Parathyroid adenoma (tissue), 2 donors: Measurements from ENCODE around the gene PTGFRN.

Experiments
- H2AFZ ChIP-seq: fragments of 300-600 bp; sonication (generic); one replicate; pipeline ENCODE4 v1.7.0; 2017; ENCODE audit warnings: antibody characterized with exemption, mild to moderate bottlenecking
- H3K27ac ChIP-seq: fragments of 300-600 bp; sonication (generic); one replicate; pipeline ENCODE4 v1.7.0; 2017
- H3K27me3 ChIP-seq: fragments of 300-600 bp; sonication (generic); one replicate; pipeline ENCODE4 v1.7.0; 2017; ENCODE audit warnings: low read length; ENCODE audit not compliant: control insufficient read depth, insufficient read depth
- H3K36me3 ChIP-seq: fragments of 300-600 bp; sonication (generic); one replicate; pipeline ENCODE4 v1.7.0; 2017; ENCODE audit warnings: low read length; ENCODE audit not compliant: control insufficient read depth, insufficient read depth
- H3K4me1 ChIP-seq: fragments of 300-600 bp; sonication (generic); one replicate; pipeline ENCODE4 v1.7.0; 2017; ENCODE audit warnings: control low read depth
- H3K4me2 ChIP-seq: fragments of 300-600 bp; sonication (generic); one replicate; pipeline ENCODE4 v1.7.0; 2017; ENCODE audit warnings: low read length
- H3K4me3 ChIP-seq: fragments of 300-600 bp; sonication (generic); one replicate; pipeline ENCODE4 v1.7.0; 2017; ENCODE audit warnings: low read depth, low read length
- H3K79me2 ChIP-seq: fragments of 300-600 bp; sonication (generic); one replicate; pipeline ENCODE4 v1.7.0; 2017; ENCODE audit warnings: control low read depth
- H3K9ac ChIP-seq: fragments of 300-600 bp; sonication (generic); one replicate; pipeline ENCODE4 v1.7.0; 2017; ENCODE audit warnings: mild to moderate bottlenecking
- H3K9me3 ChIP-seq: fragments of 300-600 bp; sonication (generic); one replicate; pipeline ENCODE4 v1.7.0; 2017; ENCODE audit warnings: low read length; ENCODE audit not compliant: control insufficient read depth
- TF ChIP-seq, protein P1 (sequence below): fragments of 300-600 bp; sonication (generic); IDR thresholded peaks from one replicate; pipeline ENCODE4 v1.7.0; 2017; ENCODE audit warnings: antibody characterized with exemption, mild to moderate bottlenecking
- donor health status: primary hyperparathyroidism.

Gene PTGFRN

DNA sequence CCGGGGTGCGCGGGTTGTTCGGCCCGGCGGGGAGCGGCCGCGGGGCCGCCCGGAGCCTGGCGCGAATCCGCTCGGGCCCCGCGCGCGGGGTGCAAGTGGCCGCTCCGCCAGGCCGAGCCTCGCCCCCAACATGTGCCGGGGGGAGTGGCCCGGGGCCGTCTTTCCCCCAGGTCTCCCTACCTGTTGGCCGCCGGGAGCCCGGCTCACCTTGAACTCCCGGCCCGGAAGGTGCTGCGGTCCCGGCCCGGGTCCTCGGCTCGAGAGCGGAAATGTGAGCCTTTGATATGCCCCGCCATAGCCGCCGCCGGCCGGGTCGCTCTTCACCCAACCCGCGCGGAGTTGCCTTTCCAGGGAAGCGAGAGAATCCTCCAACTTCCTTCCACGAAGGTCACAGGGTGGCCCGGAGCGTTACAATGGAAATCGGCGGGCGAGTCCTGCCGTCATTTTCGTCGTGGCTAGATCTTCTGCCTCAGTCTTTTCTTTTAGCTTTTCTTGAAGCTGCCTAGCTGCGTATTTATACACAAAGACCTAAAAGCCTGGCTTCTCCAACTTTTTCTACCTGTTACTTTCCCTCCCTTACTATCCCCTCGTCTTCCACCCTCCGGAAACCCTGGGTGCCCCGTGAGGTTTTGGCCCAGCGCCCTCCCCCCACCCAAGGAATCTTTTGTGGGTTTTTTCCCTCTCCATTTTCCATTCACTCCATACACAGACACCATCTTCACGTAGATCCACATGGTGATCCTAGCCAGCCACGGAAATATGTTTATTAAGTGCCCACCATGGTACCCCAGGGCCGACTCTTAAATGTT lies 867 bp downstream of the PTGFRN start:
- Histone ChIP-seq H3K79me2 (no peaks in the 10 kb centered on the region), H3K27ac (no peak overlapping the region), H3K9ac (no peak overlapping the region), H3K27me3 (no peaks in the 10 kb centered on the region), H2AFZ (peak overlapping the region; percentile 77), H3K4me3 (peak overlapping the region; percentile 66), H3K9me3 (no peaks in the 10 kb centered on the region), H3K36me3 (no peaks in the 10 kb centered on the region), H3K4me1 (peaks cover 3% of the 10 kb centered on the region), H3K4me2 (peak overlapping the region; percentile 68)
- TF ChIP-seq, protein P1, sequence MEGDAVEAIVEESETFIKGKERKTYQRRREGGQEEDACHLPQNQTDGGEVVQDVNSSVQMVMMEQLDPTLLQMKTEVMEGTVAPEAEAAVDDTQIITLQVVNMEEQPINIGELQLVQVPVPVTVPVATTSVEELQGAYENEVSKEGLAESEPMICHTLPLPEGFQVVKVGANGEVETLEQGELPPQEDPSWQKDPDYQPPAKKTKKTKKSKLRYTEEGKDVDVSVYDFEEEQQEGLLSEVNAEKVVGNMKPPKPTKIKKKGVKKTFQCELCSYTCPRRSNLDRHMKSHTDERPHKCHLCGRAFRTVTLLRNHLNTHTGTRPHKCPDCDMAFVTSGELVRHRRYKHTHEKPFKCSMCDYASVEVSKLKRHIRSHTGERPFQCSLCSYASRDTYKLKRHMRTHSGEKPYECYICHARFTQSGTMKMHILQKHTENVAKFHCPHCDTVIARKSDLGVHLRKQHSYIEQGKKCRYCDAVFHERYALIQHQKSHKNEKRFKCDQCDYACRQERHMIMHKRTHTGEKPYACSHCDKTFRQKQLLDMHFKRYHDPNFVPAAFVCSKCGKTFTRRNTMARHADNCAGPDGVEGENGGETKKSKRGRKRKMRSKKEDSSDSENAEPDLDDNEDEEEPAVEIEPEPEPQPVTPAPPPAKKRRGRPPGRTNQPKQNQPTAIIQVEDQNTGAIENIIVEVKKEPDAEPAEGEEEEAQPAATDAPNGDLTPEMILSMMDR = no peak

DNA sequence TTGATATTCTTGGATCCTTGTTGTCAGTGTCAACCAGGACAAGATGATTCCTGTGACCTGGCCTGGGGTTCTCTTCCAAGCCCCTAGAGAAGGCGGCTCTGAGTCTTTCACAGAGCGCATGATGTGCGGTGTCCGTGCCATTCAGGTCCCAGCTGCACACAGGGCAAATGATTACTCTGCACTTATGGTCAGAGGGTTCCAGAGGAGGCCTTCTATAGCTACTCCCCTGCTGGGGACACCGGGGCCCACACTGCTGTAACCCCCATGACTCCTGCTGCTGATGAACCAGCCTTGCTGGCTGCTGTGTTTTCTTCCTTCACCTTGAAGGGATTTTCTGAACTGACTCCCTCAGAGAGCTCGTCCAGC lies 1.5 kb downstream of the PTGFRN start:
- Histone ChIP-seq H3K4me1 (peaks cover 3% of the 10 kb centered on the region), H3K27ac (no peak overlapping the region), H3K4me2 (peak overlapping the region; percentile 68), H3K36me3 (no peaks in the 10 kb centered on the region), H3K9ac (no peak overlapping the region), H2AFZ (no peak overlapping the region), H3K27me3 (no peaks in the 10 kb centered on the region), H3K9me3 (no peaks in the 10 kb centered on the region), H3K79me2 (no peaks in the 10 kb centered on the region), H3K4me3 (peak overlapping the region; percentile 66)
- TF ChIP-seq, protein P1 = no peak

DNA sequence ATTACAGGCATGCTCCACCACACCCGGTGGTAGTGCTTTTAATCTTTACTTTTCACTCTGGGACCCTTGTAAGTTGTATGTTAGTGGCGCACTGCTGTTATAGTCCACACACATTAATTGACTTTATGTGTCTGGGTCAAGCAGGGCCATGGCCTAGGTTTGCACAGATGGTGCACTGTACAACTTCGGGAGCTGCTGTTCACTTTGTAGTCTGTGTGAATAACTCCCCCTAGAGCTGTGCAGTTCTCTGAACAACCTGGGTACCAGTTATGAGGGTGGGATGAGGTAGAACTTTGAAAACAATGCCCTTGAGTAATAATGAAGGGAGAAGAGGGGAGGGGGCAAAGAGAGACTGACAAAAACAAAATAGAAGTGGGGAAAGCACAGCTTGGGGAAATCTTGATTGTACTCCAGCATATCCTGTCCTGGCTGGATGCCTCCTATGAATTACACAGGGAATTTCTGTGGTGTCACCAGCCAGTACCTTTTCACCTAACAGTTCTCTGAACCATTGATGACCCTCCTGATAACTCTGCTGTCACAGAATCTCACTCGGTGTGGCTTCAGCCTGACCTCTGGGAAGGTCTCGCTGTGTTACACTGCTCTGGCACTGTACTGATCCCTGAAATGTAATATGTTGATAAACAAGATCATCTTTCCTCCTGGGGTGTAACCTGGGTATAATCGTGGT lies 2.2 kb downstream of the PTGFRN start:
- no peaks in the 10 kb centered on the region for H3K9me3 ChIP-seq
- H3K4me1 ChIP-seq = peaks cover 3% of the 10 kb centered on the region
- H3K9ac ChIP-seq = no peak overlapping the region
- no peak overlapping the region for H3K4me3 ChIP-seq
- H2AFZ ChIP-seq = no peak overlapping the region
- no peak overlapping the region for H3K27ac ChIP-seq
- TF ChIP-seq, protein P1 = no peak
- H3K27me3 ChIP-seq = no peaks in the 10 kb centered on the region
- no peak overlapping the region for H3K4me2 ChIP-seq
- no peaks in the 10 kb centered on the region for H3K36me3 ChIP-seq
- H3K79me2 ChIP-seq = no peaks in the 10 kb centered on the region

DNA sequence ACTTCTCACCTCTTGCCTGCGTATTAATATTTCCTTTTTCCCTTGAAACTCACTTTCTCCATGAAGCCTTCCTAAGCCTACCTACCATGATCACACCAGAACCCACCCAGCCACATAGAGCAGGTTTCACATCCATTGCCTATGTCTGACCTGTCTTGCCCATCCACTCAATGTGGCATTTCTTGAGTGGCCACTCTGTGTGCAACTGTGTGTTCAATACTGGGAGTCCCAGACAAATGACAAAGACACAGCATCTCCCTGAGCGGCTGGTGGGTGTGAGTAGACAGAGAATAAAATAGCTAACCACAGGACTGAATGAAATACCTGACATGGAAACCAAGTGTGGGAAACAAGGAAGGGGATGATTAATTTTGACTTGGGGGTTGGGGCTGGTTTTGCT lies 3.1 kb downstream of the PTGFRN start:
- H3K27me3 ChIP-seq = no peaks in the 10 kb centered on the region
- no peaks in the 10 kb centered on the region for H3K9me3 ChIP-seq
- no peaks in the 10 kb centered on the region for H3K79me2 ChIP-seq
- no peak overlapping the region for H3K9ac ChIP-seq
- H2AFZ ChIP-seq = no peak overlapping the region
- TF ChIP-seq, protein P1 = no peak
- no peak overlapping the region for H3K27ac ChIP-seq
- H3K4me3 ChIP-seq = no peak overlapping the region
- H3K36me3 ChIP-seq = no peaks in the 10 kb centered on the region
- no peak overlapping the region for H3K4me2 ChIP-seq
- peaks cover 3% of the 10 kb centered on the region for H3K4me1 ChIP-seq
